Loucy (cell line): ENCODE data around the gene MSMB.

ENCODE experiments used
- EZH2phosphoT487 ChIP-seq: fragments of 200-600 bp; IDR thresholded peaks from 2 replicates; pipeline ENCODE4 v1.6.1; 2018; ENCODE audit warnings: antibody characterized with exemption, mild to moderate bottlenecking, moderate library complexity, borderline replicate concordance
- TF ChIP-seq, protein P1 (sequence below): fragments of 200-600 bp; sonication (generic); conservative IDR thresholded peaks from 2 replicates; pipeline ENCODE4 v1.5.1; 2014; ENCODE audit warnings: mild to moderate bottlenecking, antibody characterized with exemption, low read length

DNA sequence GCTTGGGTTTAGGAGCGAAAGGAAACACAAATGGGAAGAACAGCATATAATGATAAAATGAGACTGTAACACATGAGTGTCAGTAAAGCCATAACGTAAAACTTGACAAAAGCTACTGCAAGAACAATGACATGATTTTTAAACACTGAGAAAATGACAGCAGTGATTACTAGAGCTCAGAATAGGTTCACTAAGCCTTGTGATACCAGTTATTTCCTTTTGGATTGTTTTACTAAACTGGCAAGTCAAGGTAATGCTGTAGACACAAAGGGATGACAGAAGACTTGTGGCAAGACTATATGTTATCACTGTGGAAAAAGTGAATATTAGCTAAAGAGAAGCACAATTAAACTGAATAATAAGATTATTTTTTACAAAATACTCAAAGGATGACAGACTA is 28.3 kb downstream of the MSMB start:
- TF ChIP-seq EZH2phosphoT487: no peak
- TF ChIP-seq, protein P1, sequence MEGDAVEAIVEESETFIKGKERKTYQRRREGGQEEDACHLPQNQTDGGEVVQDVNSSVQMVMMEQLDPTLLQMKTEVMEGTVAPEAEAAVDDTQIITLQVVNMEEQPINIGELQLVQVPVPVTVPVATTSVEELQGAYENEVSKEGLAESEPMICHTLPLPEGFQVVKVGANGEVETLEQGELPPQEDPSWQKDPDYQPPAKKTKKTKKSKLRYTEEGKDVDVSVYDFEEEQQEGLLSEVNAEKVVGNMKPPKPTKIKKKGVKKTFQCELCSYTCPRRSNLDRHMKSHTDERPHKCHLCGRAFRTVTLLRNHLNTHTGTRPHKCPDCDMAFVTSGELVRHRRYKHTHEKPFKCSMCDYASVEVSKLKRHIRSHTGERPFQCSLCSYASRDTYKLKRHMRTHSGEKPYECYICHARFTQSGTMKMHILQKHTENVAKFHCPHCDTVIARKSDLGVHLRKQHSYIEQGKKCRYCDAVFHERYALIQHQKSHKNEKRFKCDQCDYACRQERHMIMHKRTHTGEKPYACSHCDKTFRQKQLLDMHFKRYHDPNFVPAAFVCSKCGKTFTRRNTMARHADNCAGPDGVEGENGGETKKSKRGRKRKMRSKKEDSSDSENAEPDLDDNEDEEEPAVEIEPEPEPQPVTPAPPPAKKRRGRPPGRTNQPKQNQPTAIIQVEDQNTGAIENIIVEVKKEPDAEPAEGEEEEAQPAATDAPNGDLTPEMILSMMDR: no peak
